ENCODE data around the gene SPIN2B.
"Not testable (repeated sequence)": the region's sequence is repeated elsewhere in the genome, so short reads cannot be mapped to it uniquely, and the experiment has no call there.

SPIN2B gene

GRCh38 chrX:57121162-57121755 is at the start of gene SPIN2B:
Gene SPIN2B, minus strand, starts transcription at chrX:57121548.
- DNase-seq (ENCODE audit: low spot score): no peak

- no peak for DNase-seq (ENCODE audit: low spot score)
Observed at GRCh38 chrX:57156397-57157049, 35.2 kb upstream of the SPIN2B start.

GRCh38 chrX:57155171-57155570 is 33.8 kb upstream of the SPIN2B start:
- no peak for DNase-seq (ENCODE audit: low spot score)

GRCh38 chrX:57152222-57152621 is 30.9 kb upstream of the SPIN2B start:
- DNase-seq (ENCODE audit: low spot score): not testable (repeated sequence)

- no peak for DNase-seq (ENCODE audit: low spot score)
Observed at GRCh38 chrX:57138674-57139073, 17.3 kb upstream of the SPIN2B start.

- no peak for DNase-seq (ENCODE audit: low spot score)
Observed at GRCh38 chrX:57137501-57137900, 16.2 kb upstream of the SPIN2B start.

GRCh38 chrX:57137073-57137472 is 15.7 kb upstream of the SPIN2B start, which contains the start of gene SPIN2A:
Gene SPIN2A, minus strand, starts transcription at chrX:57137397. Its CDS starts 800 bp downstream, at chrX:57136597.
- DNase-seq (ENCODE audit: low spot score): not testable (repeated sequence)

GRCh38 chrX:57136589-57136988 is 15.2 kb upstream of the SPIN2B start:
- not testable (repeated sequence) for DNase-seq (ENCODE audit: low spot score)

- no peak for DNase-seq (ENCODE audit: low spot score)
Observed at GRCh38 chrX:57135287-57135686, 13.9 kb upstream of the SPIN2B start.

- DNase-seq (ENCODE audit: low spot score): no peak
Observed at GRCh38 chrX:57134702-57135101, 13.4 kb upstream of the SPIN2B start.

- DNase-seq (ENCODE audit: low spot score): no peak
Observed at GRCh38 chrX:57133706-57134105, 12.4 kb upstream of the SPIN2B start.

- not testable (repeated sequence) for DNase-seq (ENCODE audit: low spot score)
Observed at GRCh38 chrX:57133284-57133683, 11.9 kb upstream of the SPIN2B start.

- no peak for DNase-seq (ENCODE audit: low spot score)
Observed at GRCh38 chrX:57132046-57132445, 10.7 kb upstream of the SPIN2B start.

- no peak for DNase-seq (ENCODE audit: low spot score)
Observed at GRCh38 chrX:57121816-57122215, 468 bp upstream of the SPIN2B start.

- not testable (repeated sequence) for DNase-seq (ENCODE audit: low spot score)
Observed at GRCh38 chrX:57120619-57121161, 658 bp downstream of the SPIN2B start.

GRCh38 chrX:57119416-57119815 is 1.9 kb downstream of the SPIN2B start:
- DNase-seq (ENCODE audit: low spot score): no peak

GRCh38 chrX:57117566-57117965 is 3.8 kb downstream of the SPIN2B start:
- not testable (repeated sequence) for DNase-seq (ENCODE audit: low spot score)

- DNase-seq (ENCODE audit: low spot score): no peak
Observed at GRCh38 chrX:57104921-57105398, 16.4 kb downstream of the SPIN2B start.

GRCh38 chrX:57104406-57104805 is 16.9 kb downstream of the SPIN2B start:
- DNase-seq (ENCODE audit: low spot score): no peak

GRCh38 chrX:57103489-57103888 is 17.9 kb downstream of the SPIN2B start:
- no peak for DNase-seq (ENCODE audit: low spot score)

GRCh38 chrX:57102918-57103317 is 18.4 kb downstream of the SPIN2B start:
- not testable (repeated sequence) for DNase-seq (ENCODE audit: low spot score)

GRCh38 chrX:57083143-57083542 is 38.2 kb downstream of the SPIN2B start:
- DNase-seq (ENCODE audit: low spot score): no peak

- no peak for DNase-seq (ENCODE audit: low spot score)
Observed at GRCh38 chrX:57074458-57074857, 46.9 kb downstream of the SPIN2B start.
